Nephron progenitor cell (in vitro differentiated cells): ENCODE measurements around the gene SPECC1L.
A peak's percentile ranks its signal among the peaks of the same experiment; 100 is the strongest.

Experiments
- DNase-seq: peaks from one replicate; pipeline ENCODE4 v3.0.0; 2021
- H3K27ac Mint-ChIP-seq: 2 replicates; pipeline ENCODE4 v1.8.0; 2021; ENCODE audit warnings: mild to moderate bottlenecking, moderate library complexity, mixed read lengths
- H3K27me3 Mint-ChIP-seq: 2 replicates; pipeline ENCODE4 v1.8.0; 2021; ENCODE audit warnings: mild to moderate bottlenecking, low read depth, mixed read lengths; ENCODE audit not compliant: poor library complexity
- H3K36me3 Mint-ChIP-seq: 2 replicates; pipeline ENCODE4 v1.8.0; 2021; ENCODE audit warnings: low read depth, mixed read lengths
- H3K4me1 Mint-ChIP-seq: 2 replicates; pipeline ENCODE4 v1.8.0; 2021; ENCODE audit warnings: mixed read lengths
- H3K4me3 Mint-ChIP-seq: 2 replicates; pipeline ENCODE4 v1.8.0; 2021; ENCODE audit warnings: mild to moderate bottlenecking, moderate library complexity, mixed read lengths
- H3K9me3 Mint-ChIP-seq: 2 replicates; pipeline ENCODE4 v1.8.0; 2021; ENCODE audit warnings: mild to moderate bottlenecking, moderate library complexity, mixed read lengths
- TF ChIP-seq, protein P1 (sequence below): fragments of 200-600 bp; sonication (generic); IDR thresholded peaks from 2 replicates; pipeline ENCODE4 v1.5.0; 2021; ENCODE audit warnings: antibody characterized with exemption

Gene SPECC1L

DNA sequence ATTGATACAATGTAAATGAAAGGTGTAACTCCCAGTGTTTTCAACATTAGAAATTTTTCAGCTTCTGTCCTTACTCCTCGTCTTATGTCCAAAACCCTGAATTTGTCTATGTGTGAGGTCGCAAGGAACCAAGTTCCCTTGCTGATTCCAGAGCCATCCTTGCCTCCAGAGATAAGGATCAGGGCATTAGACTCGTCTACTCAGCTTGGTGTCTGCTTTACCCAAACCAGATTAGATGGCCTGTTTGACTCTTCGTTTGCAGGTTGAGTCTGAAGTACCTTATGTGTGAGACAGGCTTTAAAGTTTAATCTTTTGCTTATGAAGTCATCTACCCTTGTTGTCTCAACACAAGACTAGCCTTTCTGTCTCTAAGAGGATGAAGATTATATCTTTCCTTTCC is 55.6 kb downstream of the SPECC1L start:
- TF ChIP-seq, protein P1, sequence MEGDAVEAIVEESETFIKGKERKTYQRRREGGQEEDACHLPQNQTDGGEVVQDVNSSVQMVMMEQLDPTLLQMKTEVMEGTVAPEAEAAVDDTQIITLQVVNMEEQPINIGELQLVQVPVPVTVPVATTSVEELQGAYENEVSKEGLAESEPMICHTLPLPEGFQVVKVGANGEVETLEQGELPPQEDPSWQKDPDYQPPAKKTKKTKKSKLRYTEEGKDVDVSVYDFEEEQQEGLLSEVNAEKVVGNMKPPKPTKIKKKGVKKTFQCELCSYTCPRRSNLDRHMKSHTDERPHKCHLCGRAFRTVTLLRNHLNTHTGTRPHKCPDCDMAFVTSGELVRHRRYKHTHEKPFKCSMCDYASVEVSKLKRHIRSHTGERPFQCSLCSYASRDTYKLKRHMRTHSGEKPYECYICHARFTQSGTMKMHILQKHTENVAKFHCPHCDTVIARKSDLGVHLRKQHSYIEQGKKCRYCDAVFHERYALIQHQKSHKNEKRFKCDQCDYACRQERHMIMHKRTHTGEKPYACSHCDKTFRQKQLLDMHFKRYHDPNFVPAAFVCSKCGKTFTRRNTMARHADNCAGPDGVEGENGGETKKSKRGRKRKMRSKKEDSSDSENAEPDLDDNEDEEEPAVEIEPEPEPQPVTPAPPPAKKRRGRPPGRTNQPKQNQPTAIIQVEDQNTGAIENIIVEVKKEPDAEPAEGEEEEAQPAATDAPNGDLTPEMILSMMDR, result no peak

DNA sequence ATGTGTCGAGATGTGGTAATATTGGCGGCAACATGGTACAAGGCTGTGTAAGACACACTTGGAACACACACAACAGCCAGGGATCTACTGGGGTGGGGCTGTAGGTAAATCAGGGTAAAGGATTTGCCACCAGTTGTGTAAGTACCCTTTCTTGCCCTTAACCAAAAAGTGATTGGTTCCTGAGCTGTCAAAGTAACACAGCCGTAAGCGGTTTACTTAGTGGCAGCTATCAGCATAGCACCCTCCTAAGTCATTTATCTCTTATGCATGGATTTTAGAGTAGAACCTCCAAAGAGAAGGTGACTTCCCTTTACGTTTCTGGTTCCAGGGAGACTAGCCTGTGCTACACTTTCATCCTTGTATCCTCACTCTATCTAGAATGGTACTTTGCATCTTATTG is 57.2 kb downstream of the SPECC1L start:
- no peak overlapping the region for H3K27ac Mint-ChIP-seq
- H3K4me1 Mint-ChIP-seq, result no peaks in the 10 kb centered on the region
- no peak for DNase-seq
- no peak overlapping the region for H3K4me3 Mint-ChIP-seq
- no peaks in the 10 kb centered on the region for H3K27me3 Mint-ChIP-seq
- H3K9me3 Mint-ChIP-seq, result no peaks in the 10 kb centered on the region
- H3K36me3 Mint-ChIP-seq, result peaks cover 51% of the 10 kb centered on the region
- TF ChIP-seq, protein P1, result no peak

More for the DNA sequence above, 55.6 kb downstream of the SPECC1L start:
- Mint-ChIP-seq H3K27ac (peak overlapping the region; percentile 64), H3K4me1 (no peaks in the 10 kb centered on the region), H3K27me3 (no peaks in the 10 kb centered on the region), H3K9me3 (no peaks in the 10 kb centered on the region), H3K36me3 (peaks cover 59% of the 10 kb centered on the region), H3K4me3 (no peak overlapping the region)
- no peak for DNase-seq

DNA sequence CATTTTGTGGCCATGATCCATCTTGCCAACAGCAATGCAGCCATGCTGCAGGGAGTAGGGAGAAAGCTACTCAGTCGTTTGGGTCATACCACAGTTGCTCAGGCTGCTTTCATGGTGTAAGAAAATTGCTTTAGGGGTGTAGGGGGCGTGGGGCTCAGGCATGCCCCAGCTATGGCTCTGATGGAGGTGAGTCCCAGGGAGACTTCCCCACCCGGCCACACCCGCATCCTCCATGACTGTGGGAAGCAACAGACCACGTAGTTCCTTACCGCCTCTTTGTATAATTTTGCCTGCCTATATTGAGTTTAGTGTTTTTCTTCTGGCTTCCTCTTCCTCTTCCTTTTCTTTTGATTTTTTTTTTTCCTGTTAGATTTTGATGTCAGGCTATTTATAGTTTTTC is 58.8 kb downstream of the SPECC1L start:
- H3K9me3 Mint-ChIP-seq, result no peaks in the 10 kb centered on the region
- H3K4me3 Mint-ChIP-seq, result no peak overlapping the region
- no peak for DNase-seq
- TF ChIP-seq, protein P1, result no peak
- no peaks in the 10 kb centered on the region for H3K4me1 Mint-ChIP-seq
- H3K27me3 Mint-ChIP-seq, result no peaks in the 10 kb centered on the region
- peaks cover 52% of the 10 kb centered on the region for H3K36me3 Mint-ChIP-seq
- no peak overlapping the region for H3K27ac Mint-ChIP-seq

DNA sequence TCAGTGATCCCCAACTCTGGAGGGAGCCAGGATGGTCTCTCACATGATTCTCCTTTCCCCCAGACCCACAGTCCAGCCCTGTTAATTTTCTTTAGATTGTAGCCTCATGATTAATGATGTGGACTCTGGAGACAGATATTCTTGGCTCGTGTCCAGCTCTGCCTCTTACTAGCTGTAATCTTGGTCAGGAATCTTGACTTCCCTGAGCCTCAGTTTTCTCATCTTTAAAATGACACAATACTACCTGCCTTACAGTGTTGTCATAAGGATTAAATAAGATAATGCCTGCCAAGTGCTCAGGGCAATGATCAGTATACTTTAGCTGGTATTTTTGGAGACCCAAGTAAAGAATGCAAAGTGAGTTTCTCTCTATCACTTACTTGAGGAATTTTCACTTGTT is 60.0 kb downstream of the SPECC1L start:
- Mint-ChIP-seq H3K27me3 (no peaks in the 10 kb centered on the region), H3K27ac (no peak overlapping the region), H3K36me3 (peaks cover 58% of the 10 kb centered on the region), H3K9me3 (no peaks in the 10 kb centered on the region), H3K4me3 (no peak overlapping the region), H3K4me1 (no peaks in the 10 kb centered on the region)
- TF ChIP-seq, protein P1, result no peak
- no peak for DNase-seq

DNA sequence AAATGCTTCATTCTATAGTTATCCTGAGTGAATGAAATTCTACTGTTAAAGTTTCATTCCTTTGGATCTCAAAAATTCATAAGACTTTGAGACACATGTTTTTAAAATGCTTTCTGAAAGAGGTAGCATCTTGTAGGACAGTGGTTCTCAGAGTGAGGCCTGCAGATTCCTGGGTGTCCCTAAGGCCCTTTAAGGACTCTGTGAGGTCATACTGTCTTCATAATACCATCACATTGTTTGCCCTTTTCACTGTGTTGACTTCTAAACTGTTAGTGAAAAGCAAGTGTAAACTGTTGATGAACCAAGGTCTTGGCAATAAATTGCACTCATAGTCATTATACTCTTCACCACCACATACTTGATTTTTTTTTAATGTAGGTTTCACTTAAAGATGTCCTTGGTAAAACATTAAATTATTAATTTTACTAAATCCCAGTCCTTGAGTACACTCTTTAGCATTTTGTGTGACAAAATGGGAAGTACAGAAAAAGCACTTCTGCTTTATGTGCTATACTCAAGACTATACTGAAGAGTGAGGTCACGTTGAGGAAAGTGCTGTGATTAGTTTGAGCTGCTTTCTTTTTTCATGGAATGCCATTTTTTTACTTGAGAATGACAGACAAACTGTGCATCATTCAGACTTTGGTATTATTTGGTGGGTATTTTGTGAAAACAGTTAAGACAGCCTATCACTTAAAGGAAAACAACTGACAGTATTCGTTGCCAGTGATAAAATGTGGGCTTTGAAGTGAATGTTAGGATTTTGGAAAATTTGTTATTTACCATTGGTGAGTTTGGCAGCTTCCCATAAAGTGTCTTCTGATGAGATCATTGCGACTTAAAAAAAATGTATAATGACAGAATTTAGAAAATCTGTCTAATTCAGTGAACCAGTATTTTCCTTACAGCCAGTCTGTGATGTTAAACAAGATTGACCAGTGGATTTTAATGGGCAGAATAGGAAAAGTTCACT is 61.1 kb downstream of the SPECC1L start:
- no peaks in the 10 kb centered on the region for H3K4me1 Mint-ChIP-seq
- no peak overlapping the region for H3K4me3 Mint-ChIP-seq
- H3K9me3 Mint-ChIP-seq, result no peaks in the 10 kb centered on the region
- no peak for DNase-seq
- H3K36me3 Mint-ChIP-seq, result peaks cover 53% of the 10 kb centered on the region
- no peaks in the 10 kb centered on the region for H3K27me3 Mint-ChIP-seq
- TF ChIP-seq, protein P1, result no peak
- H3K27ac Mint-ChIP-seq, result no peak overlapping the region

DNA sequence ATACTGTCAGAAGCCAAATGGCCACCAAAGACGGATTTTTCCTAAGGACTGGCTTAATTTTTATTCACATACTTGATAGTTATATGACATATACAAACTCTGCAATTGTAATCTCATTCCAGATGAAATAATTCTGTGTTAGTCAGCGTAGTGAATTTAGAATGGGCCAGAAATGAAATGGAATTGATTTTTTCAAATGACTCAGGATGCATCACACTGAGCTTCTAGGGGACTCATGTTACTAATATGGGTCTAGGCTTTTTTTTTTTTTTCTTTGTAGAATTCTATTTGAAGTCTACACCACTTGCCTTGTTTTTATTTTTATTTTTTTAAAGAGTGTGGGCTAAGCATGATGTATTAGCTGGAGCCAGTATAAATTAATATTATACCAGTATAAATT is 62.7 kb downstream of the SPECC1L start:
- Mint-ChIP-seq H3K36me3 (peaks cover 57% of the 10 kb centered on the region), H3K27me3 (no peaks in the 10 kb centered on the region), H3K27ac (no peak overlapping the region), H3K4me1 (no peaks in the 10 kb centered on the region), H3K4me3 (no peak overlapping the region), H3K9me3 (no peaks in the 10 kb centered on the region)
- no peak for DNase-seq
- TF ChIP-seq, protein P1, result no peak
